Measurements from ENCODE around the gene TUBB2A.

Gene TUBB2A

GRCh38 chr6:3151691-3152090, 5.7 kb downstream of the TUBB2A start:
- Histone ChIP-seq H3K4ac (ENCODE audit: low read depth, low read length) (no peak overlapping the region), H3K4me2 (ENCODE audit: low read length) (no peak overlapping the region), H3K23ac (ENCODE audit: low read length) (no peak overlapping the region), H2BK5ac (ENCODE audit: low read depth, low read length, poor library complexity) (no peak overlapping the region), H3K36me3 (ENCODE audit: control insufficient read depth in 1 of 2, insufficient read depth in 2 of 2, low read length in 2 of 2) (peaks cover 20 to 35% of the 10 kb centered on the region in 2 experiments), H4K91ac (ENCODE audit: low read depth, low read length) (no peak overlapping the region), H4K12ac (ENCODE audit: low read depth, low read length) (no peak overlapping the region), H3K4me1 (ENCODE audit: control insufficient read depth in 1 of 2, insufficient read depth in 2 of 2, low read length in 2 of 2) (peaks cover 0 to under 1% of the 10 kb centered on the region in 2 experiments), H3K9me3 (ENCODE audit: insufficient read depth, low read depth, low read length) (peaks cover 7% of the 10 kb centered on the region), H2BK120ac (ENCODE audit: insufficient read depth, low read length, poor library complexity) (no peak overlapping the region), H3K27me3 (ENCODE audit: insufficient read depth, low read length) (no peaks in the 10 kb centered on the region), H4K8ac (ENCODE audit: low read depth, low read length) (no peak overlapping the region), H3K18ac (ENCODE audit: low read length) (no peak overlapping the region), H3K79me1 (ENCODE audit: low read length) (peaks cover under 1% of the 10 kb centered on the region), H3K14ac (ENCODE audit: low read length) (no peak overlapping the region), H3K9ac (ENCODE audit: low read length) (no peak overlapping the region), H2AK5ac (ENCODE audit: low read length) (no peak overlapping the region), H3K79me2 (ENCODE audit: control insufficient read depth, insufficient read depth, low read length, poor library complexity) (peaks cover 1% of the 10 kb centered on the region), H2BK12ac (ENCODE audit: low read length) (no peak overlapping the region), H2AFZ (ENCODE audit: insufficient read depth, low read length, poor library complexity) (no peak overlapping the region), H3K4me3 (ENCODE audit: low read depth, low read length) (no peak overlapping the region), H3K27ac (ENCODE audit: low read depth, low read length) (no peak overlapping the region)
- no CpG with 5 or more reads among the region's 5 CpGs for WGBS (ENCODE audit: extremely low coverage, insufficient coverage, insufficient read length)
- peak in 1 of 2 donors; percentile 32 for DNase-seq

- Histone ChIP-seq H2BK5ac (ENCODE audit: low read depth, low read length, poor library complexity) (no peak overlapping the region), H2BK120ac (ENCODE audit: insufficient read depth, low read length, poor library complexity) (no peak overlapping the region), H3K4me3 (ENCODE audit: low read depth, low read length) (no peak overlapping the region), H2AK5ac (ENCODE audit: low read length) (no peak overlapping the region), H3K4me1 (ENCODE audit: control insufficient read depth in 1 of 2, insufficient read depth in 2 of 2, low read length in 2 of 2) (no peaks in the 10 kb centered on the region), H3K4ac (ENCODE audit: low read depth, low read length) (no peak overlapping the region), H3K27me3 (ENCODE audit: insufficient read depth, low read length) (no peaks in the 10 kb centered on the region), H3K18ac (ENCODE audit: low read length) (no peak overlapping the region), H4K12ac (ENCODE audit: low read depth, low read length) (no peak overlapping the region), H3K79me2 (ENCODE audit: control insufficient read depth, insufficient read depth, low read length, poor library complexity) (no peaks in the 10 kb centered on the region), H3K14ac (ENCODE audit: low read length) (no peak overlapping the region), H3K9ac (ENCODE audit: low read length) (no peak overlapping the region), H3K23ac (ENCODE audit: low read length) (no peak overlapping the region), H3K9me3 (ENCODE audit: insufficient read depth, low read depth, low read length) (peaks cover 7% of the 10 kb centered on the region), H3K36me3 (ENCODE audit: control insufficient read depth in 1 of 2, insufficient read depth in 2 of 2, low read length in 2 of 2) (peaks cover 22 to 32% of the 10 kb centered on the region in 2 experiments), H3K4me2 (ENCODE audit: low read length) (no peak overlapping the region), H3K27ac (ENCODE audit: low read depth, low read length) (no peak overlapping the region), H2BK12ac (ENCODE audit: low read length) (no peak overlapping the region), H2AFZ (ENCODE audit: insufficient read depth, low read length, poor library complexity) (no peak overlapping the region), H4K8ac (ENCODE audit: low read depth, low read length) (no peak overlapping the region), H3K79me1 (ENCODE audit: low read length) (no peaks in the 10 kb centered on the region), H4K91ac (ENCODE audit: low read depth, low read length) (no peak overlapping the region)
- WGBS (ENCODE audit: extremely low coverage, insufficient coverage, insufficient read length), result no CpG with 5 or more reads among the region's 6 CpGs
- DNase-seq, result peak in 1 of 2 donors; percentile 31
These were observed 9.2 kb downstream of the TUBB2A start for GRCh38 chr6:3147914-3148757.

GRCh38 chr6:3144571-3144970, 12.8 kb downstream of the TUBB2A start:
- WGBS (ENCODE audit: extremely low coverage, insufficient coverage, insufficient read length), result no CpG with 5 or more reads among the region's 8 CpGs
- no peak overlapping the region for H2AFZ ChIP-seq (ENCODE audit: insufficient read depth, low read length, poor library complexity)
- no peak overlapping the region for H2AK5ac ChIP-seq (ENCODE audit: low read length)
- no peak for DNase-seq
- no peak overlapping the region for H4K12ac ChIP-seq (ENCODE audit: low read depth, low read length)
- no peak overlapping the region for H3K18ac ChIP-seq (ENCODE audit: low read length)
- no peak overlapping the region for H2BK12ac ChIP-seq (ENCODE audit: low read length)
- no peaks in the 10 kb centered on the region for H3K4me1 ChIP-seq (ENCODE audit: control insufficient read depth in 1 of 2, insufficient read depth in 2 of 2, low read length in 2 of 2)
- no peak overlapping the region for H4K91ac ChIP-seq (ENCODE audit: low read depth, low read length)
- no peak overlapping the region for H2BK5ac ChIP-seq (ENCODE audit: low read depth, low read length, poor library complexity)
- H3K23ac ChIP-seq (ENCODE audit: low read length), result no peak overlapping the region
- H3K79me1 ChIP-seq (ENCODE audit: low read length), result no peaks in the 10 kb centered on the region
- no peaks in the 10 kb centered on the region for H3K79me2 ChIP-seq (ENCODE audit: control insufficient read depth, insufficient read depth, low read length, poor library complexity)
- no peak overlapping the region for H3K4ac ChIP-seq (ENCODE audit: low read depth, low read length)
- H3K14ac ChIP-seq (ENCODE audit: low read length), result no peak overlapping the region
- peaks cover 7% of the 10 kb centered on the region for H3K9me3 ChIP-seq (ENCODE audit: insufficient read depth, low read depth, low read length)
- H3K4me2 ChIP-seq (ENCODE audit: low read length), result no peak overlapping the region
- no peak overlapping the region for H3K9ac ChIP-seq (ENCODE audit: low read length)
- no peak overlapping the region for H3K4me3 ChIP-seq (ENCODE audit: low read depth, low read length)
- no peak overlapping the region for H4K8ac ChIP-seq (ENCODE audit: low read depth, low read length)
- peaks cover 22 to 33% of the 10 kb centered on the region in 2 experiments for H3K36me3 ChIP-seq (ENCODE audit: control insufficient read depth in 1 of 2, insufficient read depth in 2 of 2, low read length in 2 of 2)
- no peaks in the 10 kb centered on the region for H3K27me3 ChIP-seq (ENCODE audit: insufficient read depth, low read length)
- H2BK120ac ChIP-seq (ENCODE audit: insufficient read depth, low read length, poor library complexity), result no peak overlapping the region
- H3K27ac ChIP-seq (ENCODE audit: low read depth, low read length), result no peak overlapping the region

GRCh38 chr6:3143158-3143557, 14.2 kb downstream of the TUBB2A start:
- Histone ChIP-seq H3K27ac (ENCODE audit: low read depth, low read length) (no peak overlapping the region), H3K27me3 (ENCODE audit: insufficient read depth, low read length) (no peaks in the 10 kb centered on the region), H3K4me1 (ENCODE audit: control insufficient read depth in 1 of 2, insufficient read depth in 2 of 2, low read length in 2 of 2) (no peaks in the 10 kb centered on the region), H2AK5ac (ENCODE audit: low read length) (no peak overlapping the region), H3K79me2 (ENCODE audit: control insufficient read depth, insufficient read depth, low read length, poor library complexity) (no peaks in the 10 kb centered on the region), H2AFZ (ENCODE audit: insufficient read depth, low read length, poor library complexity) (no peak overlapping the region), H3K18ac (ENCODE audit: low read length) (no peak overlapping the region), H3K9me3 (ENCODE audit: insufficient read depth, low read depth, low read length) (peaks cover 5% of the 10 kb centered on the region), H3K79me1 (ENCODE audit: low read length) (no peaks in the 10 kb centered on the region), H3K4ac (ENCODE audit: low read depth, low read length) (no peak overlapping the region), H3K4me2 (ENCODE audit: low read length) (no peak overlapping the region), H3K14ac (ENCODE audit: low read length) (no peak overlapping the region), H2BK120ac (ENCODE audit: insufficient read depth, low read length, poor library complexity) (no peak overlapping the region), H4K91ac (ENCODE audit: low read depth, low read length) (no peak overlapping the region), H4K8ac (ENCODE audit: low read depth, low read length) (no peak overlapping the region), H3K23ac (ENCODE audit: low read length) (no peak overlapping the region), H3K4me3 (ENCODE audit: low read depth, low read length) (no peak overlapping the region), H2BK12ac (ENCODE audit: low read length) (no peak overlapping the region), H2BK5ac (ENCODE audit: low read depth, low read length, poor library complexity) (no peak overlapping the region), H4K12ac (ENCODE audit: low read depth, low read length) (no peak overlapping the region), H3K9ac (ENCODE audit: low read length) (no peak overlapping the region), H3K36me3 (ENCODE audit: control insufficient read depth in 1 of 2, insufficient read depth in 2 of 2, low read length in 2 of 2) (peaks cover 22 to 27% of the 10 kb centered on the region in 2 experiments)
- DNase-seq, result no peak
- WGBS (ENCODE audit: extremely low coverage, insufficient coverage, insufficient read length), result no CpG with 5 or more reads among the region's 6 CpGs

All from trophoblast cell (in vitro differentiated cells and primary cell).